Neuronal stem cell (in vitro differentiated cells): ENCODE data around the gene MICAL2.

Source experiments
- DNase-seq: peaks from one replicate; pipeline ENCODE4 v3.0.0-alpha.2; 2013; ENCODE audit warnings: low spot score
- H2AFZ ChIP-seq: one replicate; pipeline ENCODE4 v1.6.1; 2013; ENCODE audit warnings: mild to moderate bottlenecking, low read length, inconsistent platforms
- H2AK5ac ChIP-seq: 2 replicates; pipeline ENCODE4 v1.6.1; 2013; ENCODE audit warnings: low read depth, mild to moderate bottlenecking, inconsistent platforms, low read length, moderate library complexity, mixed read lengths
- H2BK120ac ChIP-seq: 2 replicates; pipeline ENCODE4 v1.6.1; 2013; ENCODE audit warnings: low read depth, mild to moderate bottlenecking, inconsistent platforms, low read length, moderate library complexity, mixed read lengths
- H2BK12ac ChIP-seq: one replicate; pipeline ENCODE4 v1.6.1; 2013; ENCODE audit warnings: low read length, inconsistent platforms
- H2BK15ac ChIP-seq: 2 replicates; pipeline ENCODE4 v1.6.1; 2013; ENCODE audit warnings: mild to moderate bottlenecking, low read length, inconsistent platforms, mixed read lengths
- H2BK5ac ChIP-seq: one replicate; pipeline ENCODE4 v1.6.1; 2013; ENCODE audit warnings: inconsistent platforms, mild to moderate bottlenecking, low read length, moderate library complexity
- H3K14ac ChIP-seq: one replicate; pipeline ENCODE4 v1.6.1; 2013; ENCODE audit warnings: low read length, inconsistent platforms
- H3K18ac ChIP-seq: 2 replicates; pipeline ENCODE4 v1.6.1; 2013; ENCODE audit warnings: low read length, inconsistent platforms
- H3K23ac ChIP-seq: 2 replicates; pipeline ENCODE4 v1.6.1; 2013; ENCODE audit warnings: low read depth, mild to moderate bottlenecking, mixed read lengths, low read length, inconsistent platforms; ENCODE audit not compliant: poor library complexity
- H3K27ac ChIP-seq: replicated peaks from 3 replicates; pipeline ENCODE4 v1.5.1; 2013; ENCODE audit warnings: low read length, inconsistent platforms
- H3K27me3 ChIP-seq, 3 experiments: 2 replicates each; pipeline ENCODE4 v1.6.1; 2013; ENCODE audit warnings: low read length in 3 of 3, mild to moderate bottlenecking in 2 of 3, inconsistent platforms in 1 of 3, low read depth in 1 of 3, mixed read lengths in 1 of 3, moderate library complexity in 1 of 3; ENCODE audit not compliant: control insufficient read depth in 3 of 3, insufficient read depth in 3 of 3
- H3K36me3 ChIP-seq, 2 donors: replicated peaks in 1 of 2; 2 replicates each; pipeline ENCODE4 v1.6.1; 2013; ENCODE audit warnings: low read length in 2 of 2; ENCODE audit not compliant: control insufficient read depth in 2 of 2, insufficient read depth in 2 of 2
- H3K4ac ChIP-seq: 2 replicates; pipeline ENCODE4 v1.6.1; 2013; ENCODE audit warnings: inconsistent platforms, mild to moderate bottlenecking, low read length, moderate library complexity
- H3K4me1 ChIP-seq, 2 donors: 1 replicate in 1 of 2; 2 replicates in 1 of 2; pipeline ENCODE4 v1.6.1; 2013; ENCODE audit warnings: low read length in 2 of 2, low read depth in 1 of 2; ENCODE audit not compliant: control insufficient read depth in 2 of 2, insufficient read depth in 1 of 2
- H3K4me2 ChIP-seq: one replicate; pipeline ENCODE4 v1.6.1; 2013; ENCODE audit warnings: mild to moderate bottlenecking, low read length, inconsistent platforms; ENCODE audit not compliant: insufficient read depth, poor library complexity, severe bottlenecking
- H3K4me3 ChIP-seq, 2 donors: 2 replicates each; pipeline ENCODE4 v1.5.1; 2013; ENCODE audit warnings: low read length in 2 of 2, mild to moderate bottlenecking in 2 of 2, inconsistent platforms in 1 of 2, moderate library complexity in 1 of 2
- H3K79me1 ChIP-seq: one replicate; pipeline ENCODE4 v1.6.1; 2013; ENCODE audit warnings: low read depth, mild to moderate bottlenecking, inconsistent platforms, low read length, moderate library complexity
- H3K9ac ChIP-seq: one replicate; pipeline ENCODE4 v1.6.1; 2013; ENCODE audit warnings: mild to moderate bottlenecking, low read depth, low read length, inconsistent platforms; ENCODE audit not compliant: poor library complexity
- H3K9me3 ChIP-seq, 2 donors: replicated peaks in 1 of 2; 2 replicates each; pipeline versions ENCODE3 to v1.6.1; 2013; ENCODE audit warnings: low read length in 2 of 2, mild to moderate bottlenecking in 2 of 2, inconsistent platforms in 1 of 2, low read depth in 1 of 2, mixed read lengths in 1 of 2, moderate library complexity in 1 of 2; ENCODE audit not compliant: control insufficient read depth in 2 of 2, insufficient read depth in 1 of 2
- H4K8ac ChIP-seq: one replicate; pipeline ENCODE4 v1.6.1; 2013; ENCODE audit warnings: low read depth, mild to moderate bottlenecking, inconsistent platforms, low read length, moderate library complexity
- H4K91ac ChIP-seq: one replicate; pipeline ENCODE4 v1.6.1; 2013; ENCODE audit warnings: low read length, low read depth, mild to moderate bottlenecking, inconsistent platforms; ENCODE audit not compliant: poor library complexity
- WGBS, 2 donors: extraction: QIAGEN DNeasy Blood & Tissue Kit; methylation state at CpG; one replicate each; pipeline ENCODE4 v1.1.7; 2013; ENCODE audit warnings: missing lambda C conversion rate in 2 of 2, mixed read lengths in 1 of 2; ENCODE audit not compliant: insufficient read length in 2 of 2, insufficient replicate concordance in 1 of 2; ENCODE audit errors: extremely low coverage in 2 of 2; 5-methylcytosine and 5-hydroxymethylcytosine counted together

MICAL2 gene

DNA sequence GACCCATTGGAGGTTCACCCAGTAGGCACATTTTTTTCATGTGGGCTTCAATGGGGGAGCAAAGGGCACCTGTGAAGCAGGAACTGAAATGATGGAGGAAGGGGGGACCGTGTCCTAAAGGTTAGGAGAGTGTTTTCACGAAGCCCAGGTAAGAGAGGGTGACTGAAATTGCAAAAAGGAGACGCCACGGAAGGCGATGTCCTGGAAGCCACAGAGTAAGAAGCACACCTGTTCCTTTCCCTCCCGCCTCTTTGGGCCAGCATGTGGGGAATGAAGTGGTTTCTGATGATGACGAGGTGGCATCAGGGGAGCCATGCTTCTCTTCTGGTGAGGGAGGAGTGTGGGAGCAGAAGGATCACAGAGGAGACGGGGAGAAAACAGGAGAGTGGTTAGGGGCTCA lies 37.0 kb upstream of the MICAL2 start:
- Histone ChIP-seq H2BK15ac (no peak overlapping the region), H3K9ac (no peak overlapping the region), H3K9me3 (no peaks in the 10 kb centered on the region), H2BK120ac (no peak overlapping the region), H2BK5ac (no peak overlapping the region), H2BK12ac (no peak overlapping the region), H3K4me1 (peaks cover 6 to 16% of the 10 kb centered on the region in 2 donors), H3K4me3 (no peak overlapping the region), H3K14ac (no peak overlapping the region), H3K4me2 (no peak overlapping the region), H3K27ac (no peak overlapping the region), H2AFZ (no peak overlapping the region), H3K4ac (no peak overlapping the region), H3K18ac (no peak overlapping the region), H3K23ac (no peak overlapping the region), H3K27me3 (no peaks in the 10 kb centered on the region), H3K79me1 (no peaks in the 10 kb centered on the region), H4K8ac (no peak overlapping the region), H3K36me3 (no peaks in the 10 kb centered on the region), H4K91ac (no peak overlapping the region), H2AK5ac (no peak overlapping the region)
- WGBS, 2 donors, result no CpG with 5 or more reads among the region's 8 CpGs
- DNase-seq, result no peak

DNA sequence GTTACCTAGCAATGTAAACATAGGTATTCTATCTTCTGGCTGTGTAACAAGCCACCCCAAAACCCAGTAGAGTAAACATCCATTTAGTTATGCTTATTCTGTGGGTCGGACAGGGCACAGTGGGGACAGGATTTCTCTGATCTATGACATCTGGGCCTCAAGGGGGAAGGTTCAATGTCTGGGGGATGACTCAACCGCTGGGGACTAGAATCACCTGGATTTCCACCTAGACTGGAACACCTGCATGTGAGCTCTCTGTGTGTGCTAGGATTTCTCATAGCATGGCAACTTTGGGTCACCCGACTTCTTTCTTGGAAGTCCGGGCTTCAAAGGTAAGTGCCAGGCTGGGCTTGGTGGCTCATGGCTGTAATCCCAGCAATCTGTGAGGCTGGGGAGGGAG lies 36.5 kb upstream of the MICAL2 start:
- Histone ChIP-seq H2AFZ (no peak overlapping the region), H3K9ac (no peak overlapping the region), H2BK120ac (no peak overlapping the region), H3K4me3 (no peak overlapping the region), H2BK5ac (no peak overlapping the region), H3K79me1 (no peaks in the 10 kb centered on the region), H3K18ac (no peak overlapping the region), H3K9me3 (no peaks in the 10 kb centered on the region), H2BK12ac (no peak overlapping the region), H2BK15ac (no peak overlapping the region), H4K91ac (no peak overlapping the region), H3K4me2 (no peak overlapping the region), H3K14ac (no peak overlapping the region), H2AK5ac (no peak overlapping the region), H3K23ac (no peak overlapping the region), H3K36me3 (no peaks in the 10 kb centered on the region), H4K8ac (no peak overlapping the region), H3K27me3 (no peaks in the 10 kb centered on the region), H3K4ac (no peak overlapping the region), H3K27ac (no peak overlapping the region), H3K4me1 (peaks cover 6 to 16% of the 10 kb centered on the region in 2 donors)
- no CpG with 5 or more reads among the region's 4 CpGs for WGBS, 2 donors
- no peak for DNase-seq

GRCh38 chr11:12074529-12075195 lies 35.7 kb upstream of the MICAL2 start:
- no peak overlapping the region for H3K23ac ChIP-seq
- H3K4me1 ChIP-seq, result peaks cover 5 to 16% of the 10 kb centered on the region in 2 donors
- H3K14ac ChIP-seq, result peak overlapping the region; percentile 1
- H3K27ac ChIP-seq, result no peak overlapping the region
- no CpG with 5 or more reads among the region's 6 CpGs for WGBS, 2 donors
- H2AFZ ChIP-seq, result no peak overlapping the region
- H3K4ac ChIP-seq, result no peak overlapping the region
- H2BK15ac ChIP-seq, result no peak overlapping the region
- no peaks in the 10 kb centered on the region for H3K27me3 ChIP-seq
- no peak for DNase-seq
- no peaks in the 10 kb centered on the region for H3K79me1 ChIP-seq
- no peak overlapping the region for H3K9ac ChIP-seq
- H2BK5ac ChIP-seq, result no peak overlapping the region
- no peak overlapping the region for H4K8ac ChIP-seq
- H3K9me3 ChIP-seq, result no peaks in the 10 kb centered on the region
- no peaks in the 10 kb centered on the region for H3K36me3 ChIP-seq
- H4K91ac ChIP-seq, result no peak overlapping the region
- no peak overlapping the region for H3K4me3 ChIP-seq
- H2BK12ac ChIP-seq, result no peak overlapping the region
- H2BK120ac ChIP-seq, result no peak overlapping the region
- H3K18ac ChIP-seq, result no peak overlapping the region
- H2AK5ac ChIP-seq, result no peak overlapping the region
- no peak overlapping the region for H3K4me2 ChIP-seq

DNA sequence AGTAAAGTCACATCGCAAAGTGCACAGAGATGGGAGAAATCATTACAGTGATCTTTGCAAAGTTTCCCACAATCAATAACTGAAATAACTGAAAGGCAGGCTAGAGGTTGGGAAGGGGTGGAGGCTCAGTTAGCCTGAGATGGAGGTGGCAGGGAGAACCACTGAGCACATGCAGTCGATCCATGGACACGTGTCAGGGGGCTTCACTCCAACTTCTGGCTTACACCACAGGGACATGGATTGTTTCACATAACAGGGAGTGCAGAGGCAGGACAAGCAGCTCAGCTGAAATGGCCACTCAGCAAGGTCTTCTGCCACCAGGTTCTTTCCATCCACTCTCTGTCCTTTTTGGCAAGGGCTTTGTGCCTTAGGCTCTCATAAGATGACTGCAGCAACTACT lies 35.1 kb upstream of the MICAL2 start:
- H3K14ac ChIP-seq, result peak overlapping the region; percentile 1
- no peak overlapping the region for H3K4me2 ChIP-seq
- peak overlapping the region in 1 of 2 donors; percentile 33 for H3K4me3 ChIP-seq
- no peaks in the 10 kb centered on the region for H3K9me3 ChIP-seq
- DNase-seq, result no peak
- no peak overlapping the region for H2BK12ac ChIP-seq
- H2BK120ac ChIP-seq, result no peak overlapping the region
- no peak overlapping the region for H3K18ac ChIP-seq
- H2BK5ac ChIP-seq, result no peak overlapping the region
- no CpG with 5 or more reads among the region's 3 CpGs for WGBS, 2 donors
- H2AK5ac ChIP-seq, result no peak overlapping the region
- H3K27ac ChIP-seq, result no peak overlapping the region
- H3K9ac ChIP-seq, result no peak overlapping the region
- no peaks in the 10 kb centered on the region for H3K36me3 ChIP-seq
- peaks cover 5 to 16% of the 10 kb centered on the region in 2 donors for H3K4me1 ChIP-seq
- H3K79me1 ChIP-seq, result no peaks in the 10 kb centered on the region
- no peak overlapping the region for H3K4ac ChIP-seq
- no peak overlapping the region for H4K8ac ChIP-seq
- H4K91ac ChIP-seq, result no peak overlapping the region
- no peak overlapping the region for H2BK15ac ChIP-seq
- peak overlapping the region; percentile 3 for H3K23ac ChIP-seq
- H3K27me3 ChIP-seq, result no peaks in the 10 kb centered on the region
- no peak overlapping the region for H2AFZ ChIP-seq
